GM23338 (cell line): ENCODE results near the gene PACS2. TPM values are rescaled to one million over a fixed set of nuclear protein-coding genes. Genes with fewer than 3 reads are reported as not detected.

ENCODE experiments used
- ATAC-seq: fragments of 200-7000 bp; cut with Tn5 transposase; 3 replicates; pipeline ENCODE4 v1.9.1; 2020
- DNase-seq: peaks from one replicate; pipeline ENCODE4 v3.0.0-alpha.2; 2015; ENCODE audit warnings: low spot score
- H2AFZ ChIP-seq: fragments of 200-600 bp; sonication (generic); 2 replicates; pipeline ENCODE4 v1.8.0; 2016; ENCODE audit warnings: antibody characterized with exemption, mild to moderate bottlenecking, moderate library complexity
- H3F3A ChIP-seq: fragments of 200-600 bp; sonication (generic); replicated peaks from 2 replicates; pipeline ENCODE4 v1.8.0; 2017; ENCODE audit warnings: antibody characterized with exemption, mixed run types, low read depth
- H3K27ac ChIP-seq: fragments of 200-600 bp; sonication (generic); 2 replicates; pipeline ENCODE4 v1.6.1; 2016; ENCODE audit warnings: low read depth
- H3K27me3 ChIP-seq: fragments of 200-600 bp; sonication (generic); 2 replicates; pipeline ENCODE4 v1.8.0; 2016; ENCODE audit warnings: mild to moderate bottlenecking, mixed run types, moderate library complexity; ENCODE audit not compliant: insufficient read depth
- H3K36me3 ChIP-seq: fragments of 200-600 bp; sonication (generic); 2 replicates; pipeline ENCODE4 v1.8.0; 2016; ENCODE audit warnings: mild to moderate bottlenecking; ENCODE audit not compliant: insufficient read depth
- H3K4me1 ChIP-seq: fragments of 200-600 bp; sonication (generic); 2 replicates; pipeline ENCODE4 v1.8.0; 2016; ENCODE audit warnings: mild to moderate bottlenecking, moderate library complexity; ENCODE audit not compliant: insufficient read depth
- H3K4me2 ChIP-seq: fragments of 200-600 bp; sonication (generic); 2 replicates; pipeline ENCODE4 v1.7.1; 2017; ENCODE audit warnings: mixed run types
- H3K4me3 ChIP-seq: fragments of 200-600 bp; sonication (generic); 2 replicates; pipeline ENCODE4 v1.6.1; 2016; ENCODE audit warnings: mixed run types
- H3K79me2 ChIP-seq: fragments of 200-600 bp; sonication (generic); replicated peaks from 2 replicates; pipeline ENCODE4 v1.8.0; 2017; ENCODE audit warnings: mild to moderate bottlenecking; ENCODE audit not compliant: insufficient read depth
- H3K9me2 ChIP-seq: fragments of 200-600 bp; sonication (generic); 2 replicates; pipeline ENCODE4 v1.8.0; 2017; ENCODE audit not compliant: insufficient read depth
- H4K20me1 ChIP-seq: fragments of 200-600 bp; sonication (generic); replicated peaks from 2 replicates; pipeline ENCODE4 v1.8.0; 2017; ENCODE audit warnings: mild to moderate bottlenecking; ENCODE audit not compliant: insufficient read depth
- H3K27ac Mint-ChIP-seq: 2 replicates; pipeline ENCODE4 v1.8.0; 2020; ENCODE audit warnings: inconsistent platforms, mild to moderate bottlenecking, moderate library complexity, mixed read lengths
- H3K27me3 Mint-ChIP-seq: 3 replicates; pipeline ENCODE4 v1.8.0; 2022; ENCODE audit warnings: low read depth, mild to moderate bottlenecking, moderate library complexity, mixed read lengths, inconsistent platforms; ENCODE audit not compliant: insufficient read depth, poor library complexity
- H3K36me3 Mint-ChIP-seq: 3 replicates; pipeline ENCODE4 v1.8.0; 2021; ENCODE audit warnings: low read depth, mild to moderate bottlenecking, inconsistent platforms, moderate library complexity, mixed read lengths
- H3K4me1 Mint-ChIP-seq: 3 replicates; pipeline ENCODE4 v1.8.0; 2020; ENCODE audit warnings: mild to moderate bottlenecking, inconsistent platforms, mixed read lengths
- H3K4me3 Mint-ChIP-seq: 3 replicates; pipeline ENCODE4 v1.8.0; 2021; ENCODE audit warnings: moderate library complexity, mild to moderate bottlenecking, inconsistent platforms, mixed read lengths
- H3K9me3 Mint-ChIP-seq: 3 replicates; pipeline ENCODE4 v1.8.0; 2020; ENCODE audit warnings: moderate library complexity, mild to moderate bottlenecking, inconsistent platforms, mixed read lengths
- ETS1 ChIP-seq: IDR thresholded peaks from 2 replicates; pipeline ENCODE4 v1.6.1; 2016; ENCODE audit warnings: antibody characterized with exemption
- EZH2 ChIP-seq: fragments of 200-600 bp; sonication (generic); IDR thresholded peaks from one replicate; pipeline ENCODE4 v1.8.0; 2017; ENCODE audit warnings: antibody characterized with exemption, mild to moderate bottlenecking, low read depth; ENCODE audit not compliant: unreplicated experiment
- JUNB ChIP-seq: IDR thresholded peaks from one replicate; pipeline ENCODE4 v1.6.1; 2016; ENCODE audit warnings: antibody characterized with exemption; ENCODE audit not compliant: unreplicated experiment
- NANOG ChIP-seq: IDR thresholded peaks from 2 replicates; pipeline ENCODE4 v1.6.1; 2016; ENCODE audit warnings: antibody characterized with exemption, borderline replicate concordance
- POLR2AphosphoS5 ChIP-seq: IDR thresholded peaks from 2 replicates; pipeline ENCODE4 v1.6.1; 2016; ENCODE audit warnings: antibody characterized with exemption, low read depth
- ZNF462 ChIP-seq: fragments of 250-450 bp; sonication (Bioruptor Pico); IDR thresholded peaks from 2 replicates; pipeline ENCODE4 v1.5.0; 2020; ENCODE audit warnings: mild to moderate bottlenecking, moderate library complexity
- polyA plus RNA-seq: library from polyadenylated mRNA; unstranded; fragments of >200 nt; fragmentation: Nextera tagmentation; extraction: Ambion mirVana; gene quantifications from 2 replicates; pipeline ENCODE4 v1.2.1, GENCODE V29; 2016
- total RNA-seq: library from RNA; depleted of rRNA; stranded (reverse); fragments of >200 nt; shearing (Covaris generic); gene quantifications from 2 replicates; pipeline ENCODE4 v1.2.3, GENCODE V29; 2014

PACS2 gene
- total and polyA plus RNA-seq, 2 experiments from 2014 or later: 22.5 to 79.0 TPM

GRCh38 chr14:105379946-105380345 lies 65.4 kb downstream of the PACS2 start:
- no peaks in the 10 kb centered on the region for H3K36me3 ChIP-seq
- DNase-seq (no peak), ATAC-seq (no peak)
- H3K79me2 ChIP-seq: no peaks in the 10 kb centered on the region
- Mint-ChIP-seq H3K4me1 (peaks cover 8% of the 10 kb centered on the region), H3K36me3 (peaks cover 18% of the 10 kb centered on the region), H3K27ac (no peak overlapping the region), H3K9me3 (no peaks in the 10 kb centered on the region), H3K4me3 (no peak overlapping the region), H3K27me3 (peaks cover 11% of the 10 kb centered on the region)
- no peak overlapping the region for H3K4me2 ChIP-seq
- H2AFZ ChIP-seq: no peak overlapping the region
- TF ChIP-seq ZNF462 (CRISPR knock-in tag) (no peak), ETS1 (no peak), NANOG (no peak), EZH2 (no peak)
- H3K4me3 ChIP-seq: no peak overlapping the region
- no peak overlapping the region for H3K27ac ChIP-seq
- H3K4me1 ChIP-seq: no peaks in the 10 kb centered on the region
- H3K9me2 ChIP-seq: no peaks in the 10 kb centered on the region
- H3F3A ChIP-seq: no peaks in the 10 kb centered on the region
- no peaks in the 10 kb centered on the region for H3K27me3 ChIP-seq
- no peaks in the 10 kb centered on the region for H4K20me1 ChIP-seq

GRCh38 chr14:105380756-105381155 lies 66.2 kb downstream of the PACS2 start:
- DNase-seq: no peak
- no peak overlapping the region for H3K4me2 ChIP-seq
- H3K27ac ChIP-seq: no peak overlapping the region
- H3K9me2 ChIP-seq: no peaks in the 10 kb centered on the region
- Mint-ChIP-seq H3K36me3 (peaks cover 15% of the 10 kb centered on the region), H3K4me3 (no peak overlapping the region), H3K9me3 (no peaks in the 10 kb centered on the region), H3K27me3 (peaks cover 11% of the 10 kb centered on the region), H3K27ac (no peak overlapping the region), H3K4me1 (peaks cover 4% of the 10 kb centered on the region)
- no peaks in the 10 kb centered on the region for H3K4me1 ChIP-seq
- no peaks in the 10 kb centered on the region for H3K79me2 ChIP-seq
- H3K4me3 ChIP-seq: no peak overlapping the region
- no peaks in the 10 kb centered on the region for H4K20me1 ChIP-seq
- H3F3A ChIP-seq: 0 out of 2 replicates have a peak, but pooled peaks cover 2% of the 10 kb centered on the region
- H3K36me3 ChIP-seq: no peaks in the 10 kb centered on the region
- H2AFZ ChIP-seq: no peak overlapping the region
- no peaks in the 10 kb centered on the region for H3K27me3 ChIP-seq
- no peak for ATAC-seq
- TF ChIP-seq EZH2 (no peak), POLR2AphosphoS5 (no peak), JUNB (no peak), ZNF462 (CRISPR knock-in tag) (no peak)
